ENCODE data around the gene FMN1.

DNA sequence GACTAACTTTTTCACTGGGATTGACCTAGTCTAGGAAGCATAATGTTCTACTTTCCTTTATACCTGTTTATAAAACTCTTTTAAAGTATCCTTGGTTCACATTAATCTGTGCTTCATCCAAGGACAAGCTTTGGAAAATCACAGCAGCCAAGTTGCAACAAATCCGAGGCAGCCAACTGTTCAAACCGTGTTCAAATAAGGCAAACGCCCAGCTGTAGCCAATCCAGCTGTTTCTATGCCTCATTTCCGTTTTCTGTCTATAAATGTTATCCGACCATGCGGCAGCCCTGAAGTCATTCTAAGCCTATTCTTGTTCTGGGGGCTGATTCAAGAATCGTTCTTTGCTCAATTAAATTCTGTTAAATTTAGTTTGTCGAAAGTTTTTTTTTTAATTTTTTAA lies 78.3 kb downstream of the FMN1 start:
- TF ChIP-seq, protein P1, sequence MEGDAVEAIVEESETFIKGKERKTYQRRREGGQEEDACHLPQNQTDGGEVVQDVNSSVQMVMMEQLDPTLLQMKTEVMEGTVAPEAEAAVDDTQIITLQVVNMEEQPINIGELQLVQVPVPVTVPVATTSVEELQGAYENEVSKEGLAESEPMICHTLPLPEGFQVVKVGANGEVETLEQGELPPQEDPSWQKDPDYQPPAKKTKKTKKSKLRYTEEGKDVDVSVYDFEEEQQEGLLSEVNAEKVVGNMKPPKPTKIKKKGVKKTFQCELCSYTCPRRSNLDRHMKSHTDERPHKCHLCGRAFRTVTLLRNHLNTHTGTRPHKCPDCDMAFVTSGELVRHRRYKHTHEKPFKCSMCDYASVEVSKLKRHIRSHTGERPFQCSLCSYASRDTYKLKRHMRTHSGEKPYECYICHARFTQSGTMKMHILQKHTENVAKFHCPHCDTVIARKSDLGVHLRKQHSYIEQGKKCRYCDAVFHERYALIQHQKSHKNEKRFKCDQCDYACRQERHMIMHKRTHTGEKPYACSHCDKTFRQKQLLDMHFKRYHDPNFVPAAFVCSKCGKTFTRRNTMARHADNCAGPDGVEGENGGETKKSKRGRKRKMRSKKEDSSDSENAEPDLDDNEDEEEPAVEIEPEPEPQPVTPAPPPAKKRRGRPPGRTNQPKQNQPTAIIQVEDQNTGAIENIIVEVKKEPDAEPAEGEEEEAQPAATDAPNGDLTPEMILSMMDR (IDR thresholded peaks at IDR 0.05): no peak
- TF ChIP-seq POLR2A (IDR thresholded peaks at IDR 0.05) (no peak), POLR2AphosphoS5 (IDR thresholded peaks at IDR 0.05; ENCODE audit: insufficient read depth in 1 of 2, low read depth in 1 of 2) (no peak)

Measured in vagina (tissue), 2 donors.